Lower lobe of right lung (tissue), 2 donors: ENCODE measurements around the gene BEAN1. TPM values are rescaled to one million over a fixed set of nuclear protein-coding genes. Genes with fewer than 3 reads are reported as not detected.

Experiments
- ATAC-seq, 2 donors: fragments of 200-7000 bp; cut with Tn5 transposase; one replicate each; pipeline ENCODE4 v1.9.1; 2020 to 2022; ENCODE audit warnings: mild to moderate bottlenecking in 2 of 2, moderate library complexity in 2 of 2
- DNase-seq: peaks from one replicate; pipeline ENCODE4 v3.0.0-alpha.2; 2020
- H3K27ac ChIP-seq: fragments of 200-600 bp; one replicate; pipeline ENCODE4 v1.8.0; 2022
- H3K27me3 ChIP-seq: fragments of 200-600 bp; one replicate; pipeline ENCODE4 v1.8.0; 2022; ENCODE audit warnings: low read depth
- H3K36me3 ChIP-seq: fragments of 200-600 bp; one replicate; pipeline ENCODE4 v1.8.0; 2022; ENCODE audit warnings: mild to moderate bottlenecking
- H3K4me1 ChIP-seq: fragments of 200-600 bp; one replicate; pipeline ENCODE4 v1.8.0; 2022
- H3K4me3 ChIP-seq: fragments of 200-600 bp; one replicate; pipeline ENCODE4 v1.8.0; 2022; ENCODE audit warnings: mild to moderate bottlenecking
- H3K9me3 ChIP-seq: fragments of 200-600 bp; one replicate; pipeline ENCODE4 v1.8.0; 2022
- CTCF ChIP-seq: fragments of 200-600 bp; IDR thresholded peaks from one replicate; pipeline ENCODE4 v1.8.0; 2022; ENCODE audit warnings: antibody characterized with exemption, mild to moderate bottlenecking
- intact Hi-C: fragments of 100-400 bp; cut with DNase I; formaldehyde crosslinking; loops from one replicate; pipeline ENCODE4 v1.11.0; 2022
- total RNA-seq: library from RNA; stranded (reverse); fragmentation: NEBNext Ultra II Directional; extraction: Animal tissue kit (Norgen Biotek cat#: 25700); gene quantifications from one replicate; pipeline ENCODE4 v1.2.1, GENCODE V29; 2021
- donor health status: DM: no; HTN: yes; CAD: no; lungs with severe emphysema.

Gene BEAN1
- total RNA-seq, 1 donor from 2014 or later: 0.15 TPM

- Histone ChIP-seq H3K27me3 (no peaks in the 10 kb centered on the region), H3K9me3 (no peaks in the 10 kb centered on the region), H3K36me3 (no peaks in the 10 kb centered on the region), H3K27ac (no peak overlapping the region), H3K4me3 (no peak overlapping the region), H3K4me1 (peaks cover 14% of the 10 kb centered on the region)
- intact Hi-C loops: loop anchor here (5.0 kb wide), 1 partner anchor 73 kb away; no protein-coding TSS in a partner anchor
- no peak for TF ChIP-seq CTCF
- DNase-seq: no peak
- ATAC-seq: no peak
These were observed 53.4 kb downstream of the BEAN1 start for GRCh38 chr16:66480265-66481080.

GRCh38 chr16:66481081-66481942 lies 54.2 kb downstream of the BEAN1 start:
- no peak for ATAC-seq
- no peak overlapping the region for H3K4me3 ChIP-seq
- no peaks in the 10 kb centered on the region for H3K9me3 ChIP-seq
- H3K36me3 ChIP-seq: no peaks in the 10 kb centered on the region
- no peaks in the 10 kb centered on the region for H3K27me3 ChIP-seq
- no peak overlapping the region for H3K27ac ChIP-seq
- peaks cover 21% of the 10 kb centered on the region for H3K4me1 ChIP-seq
- intact Hi-C loops: loop anchor here (5.0 kb wide), 1 partner anchor 74 kb away; no protein-coding TSS in a partner anchor
- no peak for DNase-seq
- no peak for TF ChIP-seq CTCF

GRCh38 chr16:66481943-66482390 lies 54.9 kb downstream of the BEAN1 start:
- intact Hi-C loops: loop anchor here (5.0 kb wide), 1 partner anchor 75 kb away; no protein-coding TSS in a partner anchor
- no peak for ATAC-seq
- H3K27me3 ChIP-seq: no peaks in the 10 kb centered on the region
- H3K36me3 ChIP-seq: no peaks in the 10 kb centered on the region
- H3K27ac ChIP-seq: no peak overlapping the region
- no peaks in the 10 kb centered on the region for H3K9me3 ChIP-seq
- peaks cover 28% of the 10 kb centered on the region for H3K4me1 ChIP-seq
- no peak overlapping the region for H3K4me3 ChIP-seq
- DNase-seq: no peak
- no peak for TF ChIP-seq CTCF

- no peak overlapping the region for H3K27ac ChIP-seq
- intact Hi-C loops: loop anchor here (5.0 kb wide), 1 partner anchor 77 kb away; no protein-coding TSS in a partner anchor
- no peaks in the 10 kb centered on the region for H3K27me3 ChIP-seq
- H3K36me3 ChIP-seq: no peaks in the 10 kb centered on the region
- DNase-seq: peak; percentile 87
- no peaks in the 10 kb centered on the region for H3K9me3 ChIP-seq
- H3K4me3 ChIP-seq: no peak overlapping the region
- peak; percentile 82 to 85 for ATAC-seq
- TF ChIP-seq CTCF: peak; percentile 93
- peaks cover 25% of the 10 kb centered on the region for H3K4me1 ChIP-seq
These were observed 56.8 kb downstream of the BEAN1 start for GRCh38 chr16:66483689-66484452.
